ENCODE measurements around the gene PLA2G10.

GRCh38 chr16:14640538-14640937, 53.6 kb downstream of the PLA2G10 start:
- TF ChIP-seq RBAK (tag by site-specific recombination; IDR thresholded peaks at IDR 0.05) (no peak), ZNF184 (tag by site-specific recombination; IDR thresholded peaks at IDR 0.05) (no peak), ZNF280D (tag by site-specific recombination; IDR thresholded peaks at IDR 0.05) (no peak), ZSCAN30 (tag by site-specific recombination; IDR thresholded peaks at IDR 0.05) (no peak), KLF17 (tag by site-specific recombination; IDR thresholded peaks at IDR 0.05) (no peak), CTCF (tag by site-specific recombination; IDR thresholded peaks at IDR 0.05) (no peak), ZNF530 (tag by site-specific recombination; IDR thresholded peaks at IDR 0.05; ENCODE audit: low read depth) (no peak), PBX3 (CRISPR knock-in tag; IDR thresholded peaks at IDR 0.05) (no peak), ZNF555 (tag by site-specific recombination; conservative IDR thresholded peaks at IDR 0.05) (no peak), KLF8 (tag by site-specific recombination; IDR thresholded peaks at IDR 0.05) (no peak), ZNF768 (tag by site-specific recombination; IDR thresholded peaks at IDR 0.05) (no peak), KLF1 (tag by site-specific recombination; IDR thresholded peaks at IDR 0.05) (no peak)

All from HEK293 (cell line).